Measurements from ENCODE around the gene IL17RE. TPM values are rescaled to one million over a fixed set of nuclear protein-coding genes. Genes with fewer than 3 reads are reported as not detected.

IL17RE gene
- total and polyA plus RNA-seq, 2 experiments from 2014 or later, result 1.1 to 3.4 TPM

- peaks cover 25% of the 10 kb centered on the region for H3K4me1 Mint-ChIP-seq
- DNase-seq (ENCODE audit: low spot score) (peak; percentile 84), ATAC-seq (peak; percentile 93)
- H3K9me3 Mint-ChIP-seq, result no peaks in the 10 kb centered on the region
- no peak for TF ChIP-seq JUNB (IDR thresholded peaks at IDR 0.05; ENCODE audit: unreplicated experiment)
- TF ChIP-seq POLR2AphosphoS5 (IDR thresholded peaks at IDR 0.05; ENCODE audit: low read depth), result peak; percentile 45; the same call in 1 of the 2 replicates
- peak; percentile 28 to 54; a peak in 3 of 4 replicates for TF ChIP-seq CTCF (conservative IDR thresholded peaks at IDR 0.05; ENCODE audit: low read depth in 2 of 2)
- peak overlapping the region; percentile 98 for H2AFZ ChIP-seq
- 0 out of 2 replicates have a peak, but pooled peaks cover 2% of the 10 kb centered on the region for H3K27me3 ChIP-seq (ENCODE audit: insufficient read depth)
- no peaks in the 10 kb centered on the region for H3K36me3 Mint-ChIP-seq (ENCODE audit: low read depth)
- H3K4me3 Mint-ChIP-seq, result peak overlapping the region; percentile 66
- no peak overlapping the region for H3K27ac ChIP-seq (ENCODE audit: low read depth)
- H3F3A ChIP-seq (replicated peaks; ENCODE audit: low read depth), result no peaks in the 10 kb centered on the region
- H3K4me3 ChIP-seq, result peak overlapping the region; percentile 60
- no peaks in the 10 kb centered on the region for H3K9me2 ChIP-seq (ENCODE audit: insufficient read depth)
- H3K36me3 ChIP-seq (ENCODE audit: insufficient read depth), result no peaks in the 10 kb centered on the region
- H3K27me3 Mint-ChIP-seq (ENCODE audit: insufficient read depth, low read depth, poor library complexity), result peaks cover 11% of the 10 kb centered on the region
- H3K79me2 ChIP-seq (replicated peaks; ENCODE audit: insufficient read depth), result no peaks in the 10 kb centered on the region
- no peak overlapping the region for H3K27ac Mint-ChIP-seq
- H4K20me1 ChIP-seq (replicated peaks; ENCODE audit: insufficient read depth), result no peaks in the 10 kb centered on the region
- H3K4me1 ChIP-seq (ENCODE audit: insufficient read depth), result peaks cover 3% of the 10 kb centered on the region; the same call in 1 of the 2 replicates
- H3K4me2 ChIP-seq, result peak overlapping the region; percentile 88
Measured at GRCh38 chr3:9862391-9863057, 40.1 kb upstream of the IL17RE start.

- Mint-ChIP-seq H3K36me3 (ENCODE audit: low read depth) (no peaks in the 10 kb centered on the region), H3K27me3 (ENCODE audit: insufficient read depth, low read depth, poor library complexity) (peaks cover 11% of the 10 kb centered on the region), H3K27ac (no peak overlapping the region), H3K9me3 (no peaks in the 10 kb centered on the region), H3K4me1 (peaks cover 24% of the 10 kb centered on the region), H3K4me3 (peak overlapping the region; percentile 32; the same call in 1 of the 3 replicates)
- Histone ChIP-seq H3K79me2 (replicated peaks; ENCODE audit: insufficient read depth) (no peaks in the 10 kb centered on the region), H3K4me1 (ENCODE audit: insufficient read depth) (peaks cover 3% of the 10 kb centered on the region; the same call in 1 of the 2 replicates), H2AFZ (peak overlapping the region; percentile 98; the same call in 1 of the 2 replicates), H3K9me2 (ENCODE audit: insufficient read depth) (no peaks in the 10 kb centered on the region), H3K36me3 (ENCODE audit: insufficient read depth) (no peaks in the 10 kb centered on the region), H3F3A (replicated peaks; ENCODE audit: low read depth) (no peaks in the 10 kb centered on the region), H3K4me2 (peak overlapping the region; percentile 88), H3K4me3 (peak overlapping the region; percentile 60), H3K27me3 (ENCODE audit: insufficient read depth) (0 out of 2 replicates have a peak, but pooled peaks cover 2% of the 10 kb centered on the region), H3K27ac (ENCODE audit: low read depth) (no peak overlapping the region), H4K20me1 (replicated peaks; ENCODE audit: insufficient read depth) (no peaks in the 10 kb centered on the region)
- DNase-seq (ENCODE audit: low spot score) (no peak), ATAC-seq (peak; percentile 8)
- no peak for TF ChIP-seq POLR2AphosphoS5 (IDR thresholded peaks at IDR 0.05; ENCODE audit: low read depth)
Measured at GRCh38 chr3:9863058-9863772, 39.4 kb upstream of the IL17RE start.

- ATAC-seq (no peak), DNase-seq (ENCODE audit: low spot score) (no peak)
- no peak overlapping the region for H3K4me3 Mint-ChIP-seq
- H3K4me1 Mint-ChIP-seq, result peaks cover 14% of the 10 kb centered on the region
- H3K27ac Mint-ChIP-seq, result no peak overlapping the region
- Histone ChIP-seq H3K9me2 (ENCODE audit: insufficient read depth) (no peaks in the 10 kb centered on the region), H3K4me2 (no peak overlapping the region), H3K4me3 (no peak overlapping the region), H3K27me3 (ENCODE audit: insufficient read depth) (0 out of 2 replicates have a peak, but pooled peaks cover 2% of the 10 kb centered on the region), H3K79me2 (replicated peaks; ENCODE audit: insufficient read depth) (no peaks in the 10 kb centered on the region), H3K36me3 (ENCODE audit: insufficient read depth) (no peaks in the 10 kb centered on the region), H4K20me1 (replicated peaks; ENCODE audit: insufficient read depth) (no peaks in the 10 kb centered on the region), H3K4me1 (ENCODE audit: insufficient read depth) (peaks cover 3% of the 10 kb centered on the region; the same call in 1 of the 2 replicates), H2AFZ (no peak overlapping the region), H3K27ac (ENCODE audit: low read depth) (no peak overlapping the region), H3F3A (replicated peaks; ENCODE audit: low read depth) (no peaks in the 10 kb centered on the region)
- peaks cover 11% of the 10 kb centered on the region for H3K27me3 Mint-ChIP-seq (ENCODE audit: insufficient read depth, low read depth, poor library complexity)
- H3K9me3 Mint-ChIP-seq, result no peaks in the 10 kb centered on the region
- no peaks in the 10 kb centered on the region for H3K36me3 Mint-ChIP-seq (ENCODE audit: low read depth)
- TF ChIP-seq EZH2 (IDR thresholded peaks at IDR 0.05; ENCODE audit: low read depth, unreplicated experiment) (no peak), EZH2phosphoT487 (IDR thresholded peaks at IDR 0.05; ENCODE audit: unreplicated experiment) (no peak), ETS1 (IDR thresholded peaks at IDR 0.05) (no peak), ZNF331 (CRISPR knock-in tag; IDR thresholded peaks at IDR 0.05; ENCODE audit: low read depth) (no peak), CTCF (conservative IDR thresholded peaks at IDR 0.05; ENCODE audit: low read depth in 2 of 2) (no peak)
Measured at GRCh38 chr3:9864200-9864927, 38.3 kb upstream of the IL17RE start.
